HG02870 (cell line): Measurements from ENCODE around the gene CHDH.
A peak's percentile ranks its signal among the peaks of the same experiment; 100 is the strongest.

ENCODE experiments used
- ATAC-seq: cut with Tn5 transposase; IDR thresholded peaks from one replicate; pipeline ENCODE4 v1.9.1; 2021; ENCODE audit warnings: mild to moderate bottlenecking, moderate library complexity; ENCODE audit not compliant: unreplicated experiment

Gene CHDH

DNA sequence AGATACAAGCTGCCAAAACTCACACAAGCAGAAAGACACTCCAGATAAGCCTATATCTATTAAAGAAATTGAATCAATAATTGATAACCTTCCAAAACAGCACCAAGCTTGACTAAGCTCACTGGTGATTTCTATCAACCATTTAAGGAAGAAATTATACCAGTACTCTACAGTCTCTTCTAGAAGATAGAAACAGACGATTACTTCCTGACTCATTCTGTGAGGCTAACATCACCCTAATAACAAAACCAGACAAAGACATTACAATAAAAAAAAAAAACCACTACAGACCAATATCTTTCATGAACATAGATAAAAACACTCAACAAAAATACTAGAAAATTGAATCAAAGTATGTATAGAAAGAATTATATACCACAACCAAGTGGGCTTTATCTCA is 20.2 kb downstream of the CHDH start:
- ATAC-seq = no peak

DNA sequence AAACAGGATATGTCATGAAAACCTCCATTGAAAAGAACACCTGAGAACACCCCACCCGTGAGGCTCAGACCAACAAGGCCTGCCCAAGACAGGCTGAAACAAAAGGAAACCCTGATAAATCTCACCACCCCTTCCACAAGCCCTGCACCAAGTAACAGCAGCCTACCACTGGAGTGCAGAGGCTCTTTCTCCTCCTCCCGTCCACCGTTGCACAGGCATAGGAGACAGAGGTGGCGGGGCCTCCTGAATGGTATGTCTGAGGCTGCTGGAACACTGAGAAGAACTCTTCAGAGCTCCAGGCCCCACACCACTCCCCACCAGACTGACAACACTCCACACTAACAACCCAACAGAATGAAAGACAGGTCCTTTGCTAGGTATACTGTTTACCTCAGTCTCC is 21.4 kb downstream of the CHDH start:
- ATAC-seq = no peak

DNA sequence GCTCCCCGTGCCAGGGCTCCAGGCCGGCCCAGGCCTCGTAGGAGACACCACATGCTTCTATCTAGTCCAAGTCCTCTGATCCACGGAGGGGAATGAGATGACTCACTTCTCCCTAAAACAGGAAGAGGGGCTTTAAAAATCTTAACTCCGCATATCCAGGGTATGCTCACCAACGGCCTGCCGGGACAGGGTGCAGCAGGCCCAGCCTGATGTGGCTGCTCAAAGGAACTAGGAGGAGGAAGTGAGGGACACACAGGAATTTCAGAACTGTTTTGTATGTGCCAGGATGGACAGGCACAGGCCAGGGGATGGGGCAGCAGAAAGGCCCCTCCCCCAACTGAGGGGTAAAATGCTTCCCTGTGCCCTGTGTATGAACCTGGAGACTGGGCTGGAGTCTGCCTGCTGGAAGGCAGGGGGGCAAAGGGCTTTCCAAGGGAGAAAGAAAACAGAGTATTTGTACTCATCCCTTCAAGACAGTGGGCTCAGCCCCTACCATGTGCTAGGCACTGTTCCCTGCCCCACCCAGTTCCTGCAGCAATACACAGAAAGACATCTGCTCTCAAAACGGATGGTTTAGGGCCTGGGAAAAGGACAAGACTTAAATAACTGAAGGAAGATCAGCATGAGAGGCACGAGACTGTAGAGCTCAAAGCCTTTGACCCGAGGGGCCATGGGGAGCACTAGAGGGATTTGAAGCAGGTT is 22.1 kb downstream of the CHDH start:
- ATAC-seq = no peak

DNA sequence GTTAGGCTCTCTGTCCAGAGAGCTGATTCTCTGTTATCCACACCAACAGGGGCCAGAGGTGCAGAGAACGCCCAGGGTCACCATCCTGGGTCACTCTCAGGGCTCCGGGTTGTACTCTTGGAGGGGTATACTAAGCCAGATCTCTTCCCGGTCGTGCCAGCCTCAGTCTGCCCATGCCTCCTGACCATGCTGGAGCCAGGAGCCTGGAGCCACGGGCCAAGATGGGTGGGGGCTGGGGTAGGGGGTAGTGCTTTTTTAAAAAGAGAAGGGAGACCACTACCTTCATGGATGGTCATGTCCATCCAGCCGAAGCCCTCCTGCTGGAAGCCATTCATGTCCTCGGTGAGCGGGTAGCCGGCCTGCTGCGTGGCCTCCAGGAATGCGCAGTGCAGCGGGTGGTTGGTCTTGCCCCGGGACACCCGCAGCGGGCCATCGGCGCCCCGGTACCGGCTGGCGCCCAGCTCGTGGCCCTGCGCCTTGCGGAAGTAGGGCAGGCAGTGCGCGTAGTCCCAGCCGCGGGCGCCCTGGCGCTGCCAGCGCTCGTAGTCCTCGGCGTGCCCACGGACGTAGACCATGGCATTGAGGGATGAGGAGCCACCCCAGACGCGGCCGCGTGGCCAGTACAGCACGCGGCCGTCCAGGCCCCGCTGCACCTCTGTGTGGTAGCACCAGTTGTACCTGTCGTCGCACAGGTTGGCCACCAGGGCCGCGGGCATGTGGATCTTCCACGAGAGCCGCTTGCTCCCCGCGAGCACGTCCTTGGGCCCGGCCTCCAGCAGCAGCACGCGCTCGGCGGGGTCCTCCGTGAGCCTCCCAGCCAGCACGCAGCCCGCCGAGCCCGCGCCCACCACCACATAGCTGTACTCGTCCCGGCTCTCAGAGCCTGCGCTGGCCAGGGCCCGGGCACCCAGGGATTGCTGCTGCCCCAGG is 22.9 kb downstream of the CHDH start:
- no peak for ATAC-seq

DNA sequence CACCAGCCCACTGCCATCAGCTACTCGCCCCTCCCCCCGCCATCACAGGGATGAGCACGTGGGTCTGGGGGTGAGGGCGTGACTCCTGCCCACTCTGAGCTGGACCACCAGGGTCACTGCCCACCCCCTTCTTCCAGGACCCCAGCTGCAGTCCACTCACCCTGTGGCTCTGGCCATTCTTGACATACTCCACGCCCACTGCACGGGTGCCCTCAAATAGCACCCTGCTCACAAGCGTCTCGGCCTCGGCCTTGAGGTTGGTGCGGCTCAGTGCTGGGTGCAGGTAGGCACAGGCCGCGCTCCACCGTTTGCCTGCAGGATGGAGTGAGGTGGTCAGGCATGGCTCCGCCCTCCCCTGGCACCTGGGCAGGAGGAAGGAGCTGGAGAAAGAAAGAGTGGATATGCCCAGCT is 23.9 kb downstream of the CHDH start:
- no peak for ATAC-seq

DNA sequence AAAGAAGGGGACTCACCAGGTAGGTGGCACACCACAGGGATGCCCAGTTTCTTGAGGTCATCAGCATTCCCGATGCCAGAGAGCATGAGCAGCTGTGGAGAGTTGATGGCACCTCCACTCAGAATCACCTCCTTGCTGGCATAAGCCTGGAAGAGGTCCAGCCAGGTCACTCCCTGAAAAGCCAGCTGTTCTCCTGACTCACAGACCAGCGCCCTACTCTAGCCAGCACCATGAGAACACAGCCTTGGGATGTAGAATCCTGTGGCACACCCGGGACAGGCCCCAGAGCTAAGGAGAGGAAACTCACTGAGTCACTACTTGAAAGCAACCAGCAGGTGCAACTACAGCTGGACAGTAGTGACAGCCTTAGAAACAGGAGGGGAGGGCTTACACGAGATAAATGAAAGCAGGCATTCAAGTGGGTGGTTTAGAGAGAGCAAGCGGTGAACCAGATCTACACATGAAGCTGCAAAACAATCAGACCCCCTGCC is 24.5 kb downstream of the CHDH start:
- peak; percentile 76 for ATAC-seq

DNA sequence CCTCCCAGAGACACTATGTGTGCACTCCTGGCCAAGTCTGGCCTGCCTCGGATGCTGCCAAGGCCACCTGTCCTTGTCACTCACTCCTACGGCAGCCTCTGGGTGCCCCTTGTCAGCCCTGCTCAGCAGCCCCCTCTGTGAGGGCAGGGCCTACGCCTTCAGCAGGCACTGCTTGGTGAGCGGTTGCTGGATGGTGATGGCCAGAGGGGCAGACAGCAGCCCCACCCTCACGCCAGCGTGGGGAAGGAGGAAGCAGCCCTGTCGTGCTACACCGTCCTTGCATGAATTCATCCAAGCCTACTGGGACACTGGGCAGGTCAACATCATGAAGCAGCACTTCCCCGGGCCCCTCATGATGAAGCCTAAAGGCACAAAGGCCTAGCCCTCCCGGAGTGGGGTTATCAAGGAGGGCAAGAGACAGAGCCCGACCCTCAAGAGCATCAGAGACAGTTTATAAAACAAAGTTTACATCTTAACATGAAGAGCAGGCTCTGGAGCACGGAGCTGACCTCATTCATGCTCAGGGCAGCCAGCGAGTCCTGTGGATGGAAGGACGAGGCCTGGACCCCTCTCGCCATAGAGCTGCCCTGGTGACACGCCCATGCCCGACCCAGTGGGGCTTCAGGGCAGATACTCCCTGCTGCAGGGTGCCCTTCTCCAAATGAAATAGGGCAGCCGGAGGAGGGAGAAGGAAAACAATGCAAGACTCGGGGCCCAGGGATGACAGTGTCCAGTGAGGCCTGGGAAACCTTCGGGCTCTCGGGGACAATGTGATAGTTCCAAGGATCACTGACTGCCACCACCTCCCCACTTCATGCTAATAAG is 25.3 kb downstream of the CHDH start:
- ATAC-seq = no peak

DNA sequence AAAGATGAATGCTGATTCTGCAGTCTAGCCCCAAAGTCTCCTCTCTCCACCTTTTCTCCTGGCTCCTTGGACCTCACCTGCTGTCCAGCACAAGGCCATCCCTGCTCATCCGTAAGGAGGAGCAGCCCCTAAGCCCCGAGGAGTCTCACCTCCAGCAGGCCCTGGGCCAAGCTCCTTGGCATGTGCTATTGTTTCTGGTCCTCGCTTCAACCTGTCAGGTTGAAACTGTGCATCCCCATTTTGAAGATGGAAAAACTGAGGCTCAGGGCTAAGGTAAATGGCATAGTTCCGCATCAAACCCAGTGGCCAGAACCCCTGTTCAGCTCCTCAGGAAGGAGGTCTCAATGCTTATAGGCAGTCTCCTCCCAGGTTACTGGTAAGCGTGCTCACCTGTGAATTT is 26.1 kb downstream of the CHDH start:
- no peak for ATAC-seq

DNA sequence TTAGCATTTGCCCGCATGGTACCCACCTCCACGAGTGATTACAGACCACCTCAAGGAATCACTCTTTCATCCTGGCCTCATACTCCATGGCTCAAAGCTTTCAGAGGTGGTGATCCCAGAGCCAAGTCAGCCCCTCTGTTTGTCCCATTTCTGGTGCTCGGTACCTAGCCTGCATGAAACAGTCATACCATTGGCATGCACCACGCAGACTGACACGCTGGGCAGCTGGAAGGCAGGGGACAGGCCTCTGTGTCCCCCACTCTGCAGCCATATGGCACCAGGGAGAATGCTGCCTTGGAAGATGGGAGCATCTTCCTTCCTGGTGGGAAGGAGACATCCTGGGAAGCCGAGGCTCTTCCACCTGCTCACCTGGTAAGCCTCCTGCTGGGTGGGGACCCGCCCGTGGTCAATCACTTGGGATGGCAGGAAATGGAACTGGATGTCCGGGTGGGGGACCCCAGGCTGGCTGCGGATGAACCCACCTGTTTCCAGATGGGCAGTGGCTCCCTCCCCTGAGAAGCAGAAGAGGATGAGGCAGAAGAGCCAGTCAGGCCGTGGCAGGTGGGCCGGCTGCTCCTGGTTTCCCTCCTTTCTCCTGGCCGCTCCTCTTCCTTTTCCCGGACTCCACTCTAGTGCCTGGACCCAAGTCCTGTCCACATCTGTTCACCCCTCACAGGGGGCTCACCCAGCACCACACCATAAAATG is 26.9 kb downstream of the CHDH start:
- ATAC-seq = no peak

DNA sequence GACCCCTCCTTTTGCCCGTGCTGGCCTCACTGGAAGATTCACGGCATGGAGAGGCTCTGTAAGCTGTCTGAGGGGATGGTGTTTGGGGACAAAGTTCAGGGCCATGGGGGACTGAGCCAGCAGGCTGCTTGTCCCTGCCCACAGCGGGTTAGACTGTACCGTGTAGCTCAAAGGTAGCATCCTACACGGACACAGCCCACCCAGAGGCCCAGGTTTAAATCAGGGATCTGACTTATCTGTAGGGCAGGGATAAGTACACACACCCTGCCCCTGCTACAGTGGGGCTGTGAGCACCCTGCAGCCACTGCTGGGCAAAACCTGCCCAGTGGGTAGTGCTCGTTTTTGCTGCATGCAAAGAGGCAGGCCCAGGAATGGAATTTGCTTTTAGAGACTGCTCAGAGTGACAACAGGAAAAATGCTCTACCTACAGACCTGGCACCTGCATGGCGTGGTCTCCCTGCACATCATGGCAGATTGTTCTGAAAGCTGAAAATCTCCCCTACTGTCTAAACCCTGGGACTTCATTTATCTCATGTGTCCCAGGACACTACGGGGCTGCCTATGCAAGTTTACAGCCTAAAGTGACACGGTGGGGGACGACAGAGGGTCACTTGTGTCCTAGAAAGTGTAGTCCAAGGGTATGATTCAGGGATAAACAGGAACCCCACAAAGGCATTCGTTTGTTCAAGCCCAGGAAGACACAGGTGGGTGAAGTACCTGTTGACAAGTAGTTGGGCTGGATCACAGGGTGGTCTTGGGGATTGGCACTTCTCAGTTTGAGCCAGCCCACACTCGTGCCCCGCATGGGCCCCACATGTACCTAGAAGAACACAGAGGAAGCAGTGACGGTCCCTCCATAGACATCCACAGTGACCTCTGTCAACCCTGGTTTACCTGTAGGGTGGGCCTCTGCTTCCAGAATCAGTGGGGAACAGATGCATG is 27.7 kb downstream of the CHDH start:
- no peak for ATAC-seq

DNA sequence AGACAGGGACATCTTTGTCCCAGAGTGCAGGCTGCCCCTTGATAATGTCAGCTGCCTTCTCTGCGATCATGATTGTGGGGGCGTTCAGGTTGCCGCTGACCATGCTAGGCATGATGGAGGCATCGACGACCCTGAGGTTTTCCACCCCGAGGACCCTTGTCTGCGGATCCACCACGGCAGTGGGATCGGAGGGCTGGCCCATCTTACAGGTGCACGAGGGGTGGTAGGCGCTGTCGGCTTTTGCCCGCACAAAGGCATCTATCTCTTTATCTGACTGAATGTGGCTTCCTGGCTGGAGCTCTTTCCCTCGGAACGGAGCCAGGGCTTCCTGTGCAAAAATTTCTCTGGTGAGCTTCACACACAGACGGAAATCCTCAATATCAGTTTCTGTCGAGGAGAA is 28.4 kb downstream of the CHDH start:
- ATAC-seq = no peak

DNA sequence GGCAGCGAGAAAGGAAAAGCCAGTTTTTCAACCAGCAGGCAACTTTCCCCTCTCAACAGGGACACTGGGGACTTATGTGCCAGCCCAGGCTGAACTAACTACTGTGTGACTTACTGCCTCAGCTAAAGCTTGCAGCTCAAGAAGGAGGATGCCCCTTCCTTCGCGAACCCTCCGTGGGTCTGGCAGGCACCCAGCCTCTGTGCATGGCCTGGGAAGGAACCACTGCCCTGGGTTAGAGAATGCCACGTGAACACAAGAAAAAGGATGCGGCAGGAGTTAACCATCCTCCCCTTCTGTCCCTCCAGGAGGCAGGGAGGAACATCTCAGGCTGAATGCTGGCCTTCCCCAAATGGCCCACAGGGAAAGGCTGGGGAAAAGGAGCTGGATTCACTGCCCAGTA is 29.0 kb downstream of the CHDH start:
- ATAC-seq = no peak

DNA sequence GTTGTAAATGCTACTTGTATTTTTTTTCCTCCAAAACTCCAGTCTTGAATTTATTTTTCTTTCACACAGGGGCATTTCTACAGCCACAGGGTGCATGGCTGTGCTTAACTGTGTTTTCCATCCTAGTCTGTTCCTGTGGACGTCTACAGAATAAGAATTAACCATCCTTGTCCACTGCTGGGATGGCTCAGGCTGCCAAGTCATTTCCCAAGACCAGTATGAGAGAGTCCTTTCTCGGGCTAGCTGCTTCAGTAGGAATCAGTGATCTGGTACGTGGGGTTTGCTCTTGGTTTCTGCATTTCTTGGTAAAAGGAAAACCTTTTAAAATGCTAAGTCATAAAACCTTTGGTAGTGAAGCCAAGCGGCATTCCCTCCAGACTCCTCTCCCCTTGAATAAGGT is 29.8 kb downstream of the CHDH start:
- no peak for ATAC-seq

DNA sequence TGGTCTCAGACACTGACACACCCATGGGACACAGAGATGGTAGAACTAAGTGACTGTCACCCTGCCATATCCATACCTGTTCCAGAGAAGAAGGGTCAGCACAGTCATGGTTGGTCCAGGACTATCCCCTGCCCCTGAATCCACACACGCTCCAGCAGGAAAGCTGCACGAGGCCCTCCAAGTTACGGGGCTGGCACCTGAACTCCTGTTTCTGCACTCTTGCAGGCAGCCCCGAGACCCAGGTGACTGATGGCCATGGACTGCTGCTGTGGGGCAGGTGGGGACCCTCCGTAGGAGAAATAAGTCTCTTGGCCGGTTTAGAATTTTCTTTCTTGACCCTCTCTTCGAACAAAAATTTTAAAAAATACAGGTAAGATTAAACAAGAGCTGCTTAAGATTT is 30.6 kb downstream of the CHDH start:
- no peak for ATAC-seq

DNA sequence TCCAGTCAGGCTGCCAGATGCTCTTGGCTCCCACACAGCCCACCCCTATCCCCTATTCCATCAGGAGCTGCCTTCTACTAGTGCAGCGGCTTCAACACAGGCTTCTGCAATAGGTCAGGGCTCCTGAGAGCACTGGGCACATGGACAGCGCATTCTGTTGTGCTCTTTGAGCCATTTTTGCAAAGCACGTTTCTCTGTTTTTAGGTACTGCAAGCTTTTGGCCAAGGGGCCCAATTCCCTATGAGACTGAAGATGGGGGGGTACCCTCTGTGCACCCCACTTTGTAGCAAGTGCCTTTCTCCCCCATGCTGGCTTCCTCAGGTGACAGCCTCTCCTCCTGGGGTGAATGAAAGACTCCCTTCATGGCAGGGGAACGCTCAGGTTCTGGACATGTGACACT is 31.2 kb downstream of the CHDH start:
- ATAC-seq = no peak

DNA sequence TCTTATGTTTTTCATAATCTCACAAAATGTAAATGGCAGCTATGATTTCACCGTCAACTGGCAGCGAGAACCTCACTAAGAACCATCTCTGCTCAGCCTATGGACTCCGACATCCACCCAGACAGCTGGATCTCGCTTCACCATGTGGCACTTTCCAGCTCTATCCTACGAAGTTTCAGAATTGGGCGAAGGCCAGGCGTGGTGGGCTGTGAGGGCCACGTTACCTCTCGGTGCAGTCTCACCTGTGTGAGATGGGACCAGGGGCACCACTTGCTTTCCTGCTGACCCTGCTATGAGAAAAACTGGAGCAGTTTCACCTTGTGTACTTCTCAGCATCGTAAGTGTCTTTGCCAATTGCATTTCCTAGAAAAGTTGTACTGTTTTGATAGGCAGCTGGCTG is 32.3 kb downstream of the CHDH start:
- no peak for ATAC-seq

DNA sequence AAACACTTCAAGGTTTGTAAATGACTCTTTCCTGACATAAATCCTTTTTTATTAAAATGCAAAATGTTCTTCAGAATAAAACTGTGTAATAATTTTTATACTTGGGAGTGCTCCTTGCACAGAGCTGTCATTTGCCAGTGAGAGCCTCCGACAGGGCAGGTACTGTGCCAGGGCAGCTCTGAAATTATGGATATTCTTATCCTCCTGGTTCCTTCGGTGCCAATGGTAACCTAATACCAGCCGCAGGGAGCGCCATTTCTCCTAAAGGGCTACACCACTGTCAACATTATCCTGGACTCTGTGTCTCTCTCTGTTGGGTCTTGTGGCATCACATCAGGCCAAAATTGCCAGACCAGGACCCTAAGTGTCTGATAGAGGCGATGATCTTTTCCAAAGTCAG is 33.0 kb downstream of the CHDH start:
- ATAC-seq = no peak

DNA sequence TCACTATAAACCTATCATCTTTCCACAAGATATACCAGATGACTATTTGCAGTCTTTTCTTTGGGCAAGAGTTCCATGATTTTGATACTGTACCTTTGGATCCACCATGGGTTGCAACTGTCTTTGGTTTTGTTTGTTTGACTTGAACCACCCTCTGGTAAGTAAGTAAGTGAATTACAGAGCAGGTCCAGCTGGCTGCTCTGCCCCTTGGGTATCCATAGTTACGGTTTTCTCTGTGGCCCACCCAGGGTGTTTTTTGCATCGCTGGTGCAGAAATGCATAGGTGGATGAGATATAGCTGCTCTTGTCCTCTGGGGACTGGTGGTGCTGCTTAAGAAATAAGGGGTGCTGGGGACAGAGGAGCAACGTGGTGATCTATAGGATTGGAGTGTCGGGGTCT is 33.8 kb downstream of the CHDH start:
- no peak for ATAC-seq

DNA sequence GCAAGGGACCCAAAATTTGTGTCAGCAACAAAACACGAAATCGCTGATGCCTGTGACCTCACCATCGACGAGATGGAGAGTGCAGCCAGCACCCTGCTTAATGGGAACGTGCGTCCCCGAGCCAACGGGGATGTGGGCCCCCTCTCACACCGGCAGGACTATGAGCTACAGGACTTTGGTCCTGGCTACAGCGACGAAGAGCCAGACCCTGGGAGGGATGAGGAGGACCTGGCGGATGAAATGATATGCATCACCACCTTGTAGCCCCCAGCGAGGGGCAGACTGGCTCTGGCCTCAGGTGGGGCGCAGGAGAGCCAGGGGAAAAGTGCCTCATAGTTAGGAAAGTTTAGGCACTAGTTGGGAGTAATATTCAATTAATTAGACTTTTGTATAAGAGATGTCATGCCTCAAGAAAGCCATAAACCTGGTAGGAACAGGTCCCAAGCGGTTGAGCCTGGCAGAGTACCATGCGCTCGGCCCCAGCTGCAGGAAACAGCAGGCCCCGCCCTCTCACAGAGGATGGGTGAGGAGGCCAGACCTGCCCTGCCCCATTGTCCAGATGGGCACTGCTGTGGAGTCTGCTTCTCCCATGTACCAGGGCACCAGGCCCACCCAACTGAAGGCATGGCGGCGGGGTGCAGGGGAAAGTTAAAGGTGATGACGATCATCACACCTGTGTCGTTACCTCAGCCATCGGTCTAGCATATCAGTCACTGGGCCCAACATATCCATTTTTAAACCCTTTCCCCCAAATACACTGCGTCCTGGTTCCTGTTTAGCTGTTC is 34.9 kb downstream of the CHDH start:
- ATAC-seq = no peak
